Skin epidermis (tissue), 12 donors: ENCODE measurements around the gene MTMR11.

Source experiments
- H3K27ac ChIP-seq, 21 experiments: fragments of 200-600 bp; sonication (generic) in 11 of 21; one replicate each; pipeline ENCODE4 v1.5.0; 2020; ENCODE audit warnings: mild to moderate bottlenecking in 3 of 21, inconsistent platforms in 2 of 21, moderate library complexity in 2 of 21
- H3K4me3 ChIP-seq, 7 experiments: fragments of 200-600 bp; sonication (generic) in 2 of 7; one replicate each; pipeline ENCODE4 v1.5.0; 2020; ENCODE audit warnings: inconsistent platforms in 2 of 7, mild to moderate bottlenecking in 2 of 7, moderate library complexity in 1 of 7

MTMR11 gene

GRCh38 chr1:149915429-149916192 is 21.1 kb downstream of the MTMR11 start:
- Histone ChIP-seq H3K4me3 (no peak overlapping the region), H3K27ac (no peak overlapping the region)

- no peak overlapping the region for H3K4me3 ChIP-seq
- H3K27ac ChIP-seq, result no peak overlapping the region
Measured at GRCh38 chr1:149914545-149914944, 22.1 kb downstream of the MTMR11 start.

- H3K4me3 ChIP-seq, result no peak overlapping the region
- no peak overlapping the region for H3K27ac ChIP-seq
Measured at GRCh38 chr1:149906570-149907075, 30.1 kb downstream of the MTMR11 start.

- Histone ChIP-seq H3K27ac (no peak overlapping the region), H3K4me3 (no peak overlapping the region)
Measured at GRCh38 chr1:149903836-149904491, 32.7 kb downstream of the MTMR11 start.

DNA sequence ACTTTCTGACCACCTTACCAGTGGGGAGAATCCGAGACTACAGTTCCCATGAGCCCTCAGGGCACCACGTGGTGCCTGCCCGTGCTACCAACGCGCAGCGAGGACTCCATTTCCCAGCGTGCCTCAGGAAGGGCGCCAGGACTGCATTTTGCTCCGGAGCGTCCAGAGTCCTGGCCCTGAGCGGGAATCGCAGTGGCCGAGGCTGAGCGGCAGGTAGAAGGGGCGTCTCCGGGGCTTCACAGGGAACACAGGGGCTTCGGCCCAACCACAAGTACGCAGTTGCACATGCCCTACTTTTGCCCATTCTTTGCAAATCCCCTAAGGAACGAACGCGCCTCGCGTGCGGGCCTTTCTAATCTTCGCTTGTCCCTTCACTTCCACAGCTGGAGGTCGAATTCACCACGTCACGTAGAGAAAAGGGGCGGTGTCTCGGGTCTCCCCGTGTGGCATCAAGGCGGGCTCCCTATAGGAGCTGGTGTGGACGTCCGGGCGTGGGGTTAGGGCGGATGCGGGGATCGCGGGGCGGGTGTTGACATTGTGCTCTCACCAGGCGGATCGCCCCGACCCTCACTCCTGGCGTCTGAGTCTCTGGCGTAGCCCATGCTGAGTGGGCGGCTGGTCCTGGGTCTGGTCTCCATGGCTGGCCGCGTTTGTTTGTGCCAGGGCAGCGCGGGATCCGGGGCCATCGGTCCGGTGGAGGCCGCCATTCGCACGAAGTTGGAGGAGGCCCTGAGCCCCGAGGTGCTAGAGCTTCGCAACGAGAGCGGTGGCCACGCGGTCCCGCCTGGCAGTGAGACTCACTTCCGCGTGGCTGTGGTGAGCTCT is 37.0 kb downstream of the MTMR11 start, which contains the start of gene BOLA1:
BOLA1 (plus strand) TSS at position 109 of the 825 bp plus-strand sequence; CDS start at position 601, 492 bp downstream.
- H3K27ac ChIP-seq, result peak within 1 kb of the TSS in 20 of 21 experiments; percentile 43 to 89 (median 82)
- peak within 1 kb of the TSS; percentile 39 to 62 (median 42) for H3K4me3 ChIP-seq

DNA sequence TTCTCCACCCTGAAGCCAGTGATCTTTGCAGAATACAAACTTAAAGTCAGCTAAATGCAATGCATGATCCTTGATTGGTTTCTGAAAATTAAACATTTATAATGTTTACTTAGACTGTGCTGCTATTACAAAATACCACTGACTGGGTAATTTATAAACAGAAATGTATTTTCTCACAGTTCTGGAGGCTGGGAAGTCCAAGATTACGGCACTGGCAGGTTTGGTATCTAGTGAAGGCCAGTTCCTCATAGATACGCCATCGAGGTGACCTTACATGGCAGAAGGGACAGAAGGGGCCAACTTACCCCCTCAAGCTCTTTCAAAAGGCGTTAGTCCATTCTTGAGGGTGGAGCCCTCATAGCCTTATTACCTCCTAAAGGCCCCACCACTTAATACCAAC is 40.1 kb downstream of the MTMR11 start:
- H3K27ac ChIP-seq, result no peak overlapping the region
- H3K4me3 ChIP-seq, result no peak overlapping the region

GRCh38 chr1:149888999-149889289 is 47.7 kb downstream of the MTMR11 start:
- Histone ChIP-seq H3K4me3 (peak overlapping the region; percentile 56 to 76 (median 61)), H3K27ac (peak overlapping the region in 20 of 21 experiments; percentile 85 to 97 (median 94))

GRCh38 chr1:149888247-149888998 is 48.3 kb downstream of the MTMR11 start:
- H3K4me3 ChIP-seq, result peak overlapping the region; percentile 56 to 76 (median 61)
- H3K27ac ChIP-seq, result peak overlapping the region; percentile 54 to 97 (median 93)

- peak overlapping the region; percentile 56 to 76 (median 61) for H3K4me3 ChIP-seq
- H3K27ac ChIP-seq, result peak overlapping the region; percentile 82 to 97 (median 93)
Measured at GRCh38 chr1:149887456-149888246, 49.0 kb downstream of the MTMR11 start.

GRCh38 chr1:149887196-149887455 is 49.6 kb downstream of the MTMR11 start:
- Histone ChIP-seq H3K27ac (peak overlapping the region; percentile 82 to 97 (median 93)), H3K4me3 (peak overlapping the region; percentile 56 to 76 (median 61))

GRCh38 chr1:149886396-149887195 is 50.1 kb downstream of the MTMR11 start:
- Histone ChIP-seq H3K4me3 (peak overlapping the region; percentile 56 to 76 (median 61)), H3K27ac (peak overlapping the region; percentile 82 to 97 (median 93))

GRCh38 chr1:149886121-149886395 is 50.6 kb downstream of the MTMR11 start:
- peak overlapping the region; percentile 56 to 76 (median 61) for H3K4me3 ChIP-seq
- peak overlapping the region; percentile 20 to 97 (median 93) for H3K27ac ChIP-seq

DNA sequence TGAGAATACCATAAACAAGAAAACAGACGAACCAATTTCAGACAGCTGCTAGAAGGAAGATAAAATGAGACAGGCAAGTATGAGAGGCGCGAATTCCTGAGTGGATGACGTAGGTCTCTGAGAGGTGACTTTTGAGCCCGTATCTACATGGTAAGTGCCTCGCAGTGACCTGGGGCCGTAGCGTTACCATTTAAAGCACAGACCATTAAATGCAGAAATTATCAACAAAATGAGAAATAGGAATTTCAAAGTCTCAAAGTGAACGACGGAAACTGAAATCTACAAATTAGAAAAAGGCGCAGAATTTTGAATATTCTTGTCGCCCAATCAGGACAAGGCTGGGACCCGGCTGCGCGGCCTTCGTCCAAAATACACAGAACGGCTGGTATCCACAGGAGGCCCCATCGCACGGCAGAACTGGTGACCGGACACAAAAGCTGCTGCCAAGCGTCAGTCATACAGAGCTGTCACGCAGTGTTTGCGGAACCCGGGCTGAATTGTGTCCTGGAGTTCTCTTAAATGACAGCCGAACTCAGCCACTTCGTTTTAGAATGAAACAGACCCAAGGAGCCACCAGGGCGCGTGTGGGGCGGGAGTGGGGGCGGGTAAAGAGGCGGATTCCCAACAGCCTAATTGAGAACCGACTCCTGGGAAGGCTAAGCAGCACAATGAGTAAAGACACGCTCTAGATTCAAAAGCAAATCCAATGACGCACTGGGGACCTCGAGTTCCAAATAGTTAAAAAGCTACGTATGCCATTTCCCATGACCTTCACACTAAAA is 51.1 kb downstream of the MTMR11 start:
- Histone ChIP-seq H3K27ac (peak overlapping the region; percentile 20 to 97 (median 93)), H3K4me3 (peak overlapping the region; percentile 56 to 76 (median 61))

DNA sequence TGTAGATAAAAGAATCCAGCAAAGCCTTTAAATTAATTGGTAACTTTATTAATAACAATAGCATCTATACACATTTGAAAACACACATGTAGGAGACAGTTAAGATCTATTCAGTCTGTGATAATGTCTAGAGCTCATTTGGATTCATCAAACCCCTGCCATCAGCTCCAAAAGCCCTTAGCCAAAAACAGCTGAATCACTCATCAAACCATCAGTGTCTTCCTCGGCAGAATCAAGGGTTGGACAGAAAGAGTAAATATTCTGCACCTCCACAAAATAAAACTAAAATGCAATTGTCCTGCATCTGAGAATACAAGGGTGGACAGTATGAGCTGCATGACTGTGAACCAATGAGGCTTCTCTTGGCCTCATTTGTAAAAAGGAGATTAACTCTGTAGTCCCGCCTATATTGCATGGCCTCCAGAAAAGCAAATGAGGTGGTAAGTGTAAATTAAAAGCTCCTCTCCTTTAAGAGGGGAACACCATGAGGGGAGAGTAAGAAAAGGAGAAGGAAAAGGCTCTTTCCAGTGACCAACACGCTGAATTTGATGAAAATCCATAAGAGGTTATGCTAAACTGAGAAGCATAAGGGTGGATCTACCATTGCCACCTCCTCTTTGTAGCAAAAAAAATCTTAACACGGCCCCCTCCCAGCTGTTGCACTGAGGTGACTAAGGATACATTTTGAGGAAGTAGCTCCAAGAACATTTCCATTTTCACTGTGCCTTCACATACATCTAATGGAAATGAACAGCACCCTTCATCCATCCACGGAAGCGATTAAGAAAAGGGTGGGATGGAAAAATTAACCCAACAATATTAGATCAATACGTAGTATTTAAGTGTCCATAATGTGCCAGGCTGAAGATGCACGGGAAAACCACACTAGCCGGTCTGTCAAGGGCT is 52.0 kb downstream of the MTMR11 start:
- H3K27ac ChIP-seq, result peak overlapping the region in 20 of 21 experiments; percentile 85 to 97 (median 94)
- peak overlapping the region; percentile 56 to 76 (median 61) for H3K4me3 ChIP-seq

DNA sequence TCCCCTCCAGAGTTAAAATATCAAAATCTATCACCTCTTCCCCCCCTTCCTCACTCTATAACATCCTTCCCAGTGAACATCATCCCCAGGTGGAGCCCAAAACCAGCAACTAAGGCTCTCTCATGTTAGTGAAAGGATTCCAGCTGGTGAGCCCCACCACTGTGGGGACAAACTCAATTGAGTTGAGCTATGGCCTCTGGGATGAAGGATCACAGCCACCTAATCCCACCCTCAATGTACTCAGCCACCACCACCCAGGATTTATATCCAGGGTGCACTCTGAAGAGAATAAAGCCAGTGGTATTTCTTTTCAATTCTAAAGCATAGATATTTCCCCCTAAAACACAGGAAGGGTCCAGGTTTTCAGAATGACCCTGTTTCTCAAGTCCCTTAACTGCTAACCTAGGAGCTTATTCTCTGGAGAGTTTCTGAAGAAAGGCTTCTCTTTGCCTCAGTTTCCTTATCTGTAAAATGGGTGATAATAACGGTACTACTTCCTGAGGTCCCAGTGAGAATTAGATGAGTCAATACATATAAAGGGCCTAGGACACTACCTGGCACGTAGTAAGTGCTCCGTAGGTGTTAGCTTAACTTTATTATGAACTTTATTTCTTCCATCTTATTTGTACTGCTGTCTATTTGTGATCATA is 53.0 kb downstream of the MTMR11 start:
- no peak overlapping the region for H3K4me3 ChIP-seq
- peak overlapping the region in 1 of 21 experiments; percentile 27 for H3K27ac ChIP-seq

GRCh38 chr1:149881876-149882275 is 54.8 kb downstream of the MTMR11 start:
- no peak overlapping the region for H3K27ac ChIP-seq
- H3K4me3 ChIP-seq, result no peak overlapping the region
